DND-41 (cell line): ENCODE measurements around the gene SPATS2L.

Experiments used
- ATAC-seq: fragments of 200-7000 bp; cut with Tn5 transposase; 3 replicates; pipeline ENCODE4 v1.9.1; 2021; ENCODE audit warnings: low read depth; ENCODE audit not compliant: insufficient read depth
- DNase-seq: peaks from one replicate; pipeline ENCODE4 v3.0.0-alpha.2; 2020
- H2AFZ ChIP-seq: 2 replicates; pipeline ENCODE4 v1.6.0; 2012; ENCODE audit warnings: low read depth, low read length
- H3K27ac ChIP-seq: 2 replicates; pipeline ENCODE4 v1.5.1; 2012; ENCODE audit warnings: low read length, inconsistent platforms
- H3K27me3 ChIP-seq: fragments of 200-600 bp; sonication (generic); 2 replicates; pipeline ENCODE4 v1.6.0; 2012; ENCODE audit warnings: low read length, mild to moderate bottlenecking, inconsistent platforms; ENCODE audit not compliant: insufficient read depth, poor library complexity
- H3K36me3 ChIP-seq: 2 replicates; pipeline ENCODE4 v1.5.1; 2012; ENCODE audit warnings: low read length, inconsistent platforms; ENCODE audit not compliant: insufficient read depth
- H3K4me1 ChIP-seq: 2 replicates; pipeline ENCODE4 v1.5.1; 2012; ENCODE audit warnings: mild to moderate bottlenecking, low read length; ENCODE audit not compliant: insufficient read depth
- H3K4me2 ChIP-seq: 2 replicates; pipeline ENCODE4 v1.6.0; 2012; ENCODE audit warnings: mild to moderate bottlenecking, moderate library complexity, low read length, inconsistent platforms; ENCODE audit not compliant: insufficient read depth
- H3K4me3 ChIP-seq, 2 experiments: fragments of 200-600 bp in 1 of 2; shearing (Covaris generic) in 1 of 2; 2 replicates each; pipeline ENCODE4 v1.5.1; 2012 to 2016; ENCODE audit warnings: inconsistent platforms in 2 of 2, low read length in 2 of 2, mild to moderate bottlenecking in 2 of 2, low read depth in 1 of 2, moderate library complexity in 1 of 2
- H3K79me2 ChIP-seq: 2 replicates; pipeline ENCODE4 v1.6.0; 2012; ENCODE audit warnings: low read length, inconsistent platforms; ENCODE audit not compliant: insufficient read depth
- H3K9ac ChIP-seq: 2 replicates; pipeline ENCODE4 v1.6.0; 2012; ENCODE audit warnings: low read depth, mild to moderate bottlenecking, inconsistent platforms, low read length, moderate library complexity
- H3K9me3 ChIP-seq: 2 replicates; pipeline ENCODE4 v1.5.1; 2012; ENCODE audit warnings: low read length, moderate library complexity, mild to moderate bottlenecking, inconsistent platforms; ENCODE audit not compliant: insufficient read depth, severe bottlenecking
- H4K20me1 ChIP-seq: 2 replicates; pipeline ENCODE4 v1.6.0; 2012; ENCODE audit warnings: low read length; ENCODE audit not compliant: insufficient read depth
- EZH2 ChIP-seq: IDR thresholded peaks from 3 replicates; pipeline ENCODE4 v1.6.1; 2012; ENCODE audit warnings: borderline replicate concordance, low read depth, mild to moderate bottlenecking, moderate library complexity, low read length, inconsistent platforms; ENCODE audit not compliant: severe bottlenecking
- TF ChIP-seq, protein P1 (sequence below): IDR thresholded peaks from 2 replicates; pipeline ENCODE4 v1.5.1; 2012; ENCODE audit warnings: borderline replicate concordance, low read length, moderate library complexity, mild to moderate bottlenecking; ENCODE audit not compliant: poor library complexity, severe bottlenecking; ENCODE audit errors: extremely low read depth

SPATS2L gene

DNA sequence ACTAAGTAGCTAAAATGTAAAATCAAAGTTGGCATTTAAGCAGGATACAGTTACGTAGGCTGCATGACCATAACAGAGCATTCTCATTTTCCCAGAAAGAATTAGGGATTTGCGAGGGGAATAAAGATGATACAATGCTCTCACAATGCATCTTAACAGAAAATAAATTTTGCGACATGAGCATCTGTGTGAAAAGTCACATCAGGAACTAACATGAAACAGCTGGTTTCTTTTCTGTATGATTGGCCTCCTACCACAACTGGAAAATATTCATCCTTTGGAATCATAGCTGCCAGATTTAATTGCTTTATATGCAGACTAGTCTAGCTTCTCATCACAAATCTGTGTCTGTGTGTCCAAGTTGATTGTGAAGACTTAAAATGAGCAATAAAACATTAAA, 137.4 kb downstream of the SPATS2L start:
- H4K20me1 ChIP-seq: no peaks in the 10 kb centered on the region
- H3K9me3 ChIP-seq: no peaks in the 10 kb centered on the region
- no peaks in the 10 kb centered on the region for H3K4me1 ChIP-seq
- no peak for DNase-seq
- peaks cover 20% of the 10 kb centered on the region for H3K27me3 ChIP-seq
- no peak overlapping the region for H2AFZ ChIP-seq
- no peak for ATAC-seq
- H3K4me3 ChIP-seq: no peak overlapping the region
- H3K79me2 ChIP-seq: no peaks in the 10 kb centered on the region
- TF ChIP-seq, protein P1, sequence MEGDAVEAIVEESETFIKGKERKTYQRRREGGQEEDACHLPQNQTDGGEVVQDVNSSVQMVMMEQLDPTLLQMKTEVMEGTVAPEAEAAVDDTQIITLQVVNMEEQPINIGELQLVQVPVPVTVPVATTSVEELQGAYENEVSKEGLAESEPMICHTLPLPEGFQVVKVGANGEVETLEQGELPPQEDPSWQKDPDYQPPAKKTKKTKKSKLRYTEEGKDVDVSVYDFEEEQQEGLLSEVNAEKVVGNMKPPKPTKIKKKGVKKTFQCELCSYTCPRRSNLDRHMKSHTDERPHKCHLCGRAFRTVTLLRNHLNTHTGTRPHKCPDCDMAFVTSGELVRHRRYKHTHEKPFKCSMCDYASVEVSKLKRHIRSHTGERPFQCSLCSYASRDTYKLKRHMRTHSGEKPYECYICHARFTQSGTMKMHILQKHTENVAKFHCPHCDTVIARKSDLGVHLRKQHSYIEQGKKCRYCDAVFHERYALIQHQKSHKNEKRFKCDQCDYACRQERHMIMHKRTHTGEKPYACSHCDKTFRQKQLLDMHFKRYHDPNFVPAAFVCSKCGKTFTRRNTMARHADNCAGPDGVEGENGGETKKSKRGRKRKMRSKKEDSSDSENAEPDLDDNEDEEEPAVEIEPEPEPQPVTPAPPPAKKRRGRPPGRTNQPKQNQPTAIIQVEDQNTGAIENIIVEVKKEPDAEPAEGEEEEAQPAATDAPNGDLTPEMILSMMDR: no peak
- TF ChIP-seq EZH2: no peak
- H3K9ac ChIP-seq: no peak overlapping the region
- no peak overlapping the region for H3K27ac ChIP-seq
- no peaks in the 10 kb centered on the region for H3K36me3 ChIP-seq
- no peak overlapping the region for H3K4me2 ChIP-seq

GRCh38 chr2:200444530-200444929, 138.0 kb downstream of the SPATS2L start:
- Histone ChIP-seq H3K36me3 (no peaks in the 10 kb centered on the region), H3K9ac (no peak overlapping the region), H3K27ac (no peak overlapping the region), H3K4me1 (no peaks in the 10 kb centered on the region), H2AFZ (no peak overlapping the region), H3K4me3 (no peak overlapping the region), H3K79me2 (no peaks in the 10 kb centered on the region), H3K9me3 (no peaks in the 10 kb centered on the region), H4K20me1 (no peaks in the 10 kb centered on the region), H3K4me2 (no peak overlapping the region), H3K27me3 (peaks cover 24% of the 10 kb centered on the region)
- DNase-seq (no peak), ATAC-seq (no peak)
- TF ChIP-seq, protein P1: no peak
- no peak for TF ChIP-seq EZH2

DNA sequence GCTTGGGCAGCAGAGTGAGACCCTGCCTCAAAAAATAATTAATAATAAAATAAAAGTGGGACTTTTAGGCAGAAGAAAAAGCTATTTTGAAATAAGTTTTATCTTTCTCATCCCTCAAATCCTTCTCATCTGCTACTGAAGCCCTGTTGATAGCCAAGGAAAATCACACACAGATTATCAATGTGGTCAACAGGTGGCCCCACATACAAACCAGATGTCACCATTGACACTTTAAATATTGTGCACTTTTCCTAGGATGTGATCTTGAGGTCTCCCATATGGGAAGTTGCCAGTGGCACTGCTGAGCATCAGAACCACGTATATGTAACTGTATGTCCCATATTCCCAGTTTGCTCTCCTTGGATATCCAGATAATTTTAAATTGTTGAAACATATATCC, 138.8 kb downstream of the SPATS2L start:
- Histone ChIP-seq H2AFZ (no peak overlapping the region), H4K20me1 (no peaks in the 10 kb centered on the region), H3K79me2 (no peaks in the 10 kb centered on the region), H3K36me3 (no peaks in the 10 kb centered on the region), H3K27me3 (peaks cover 21% of the 10 kb centered on the region), H3K4me1 (no peaks in the 10 kb centered on the region), H3K9ac (no peak overlapping the region), H3K4me3 (no peak overlapping the region), H3K27ac (no peak overlapping the region), H3K9me3 (no peaks in the 10 kb centered on the region), H3K4me2 (no peak overlapping the region)
- no peak for TF ChIP-seq EZH2
- TF ChIP-seq, protein P1: peak; percentile 11
- ATAC-seq (no peak), DNase-seq (no peak)

GRCh38 chr2:200446612-200447011, 140.1 kb downstream of the SPATS2L start:
- Histone ChIP-seq H3K36me3 (no peaks in the 10 kb centered on the region), H3K4me1 (no peaks in the 10 kb centered on the region), H3K27ac (no peak overlapping the region), H3K9ac (no peak overlapping the region), H3K79me2 (no peaks in the 10 kb centered on the region), H4K20me1 (no peaks in the 10 kb centered on the region), H3K4me3 (no peak overlapping the region), H2AFZ (no peak overlapping the region), H3K4me2 (no peak overlapping the region), H3K27me3 (peaks cover 16% of the 10 kb centered on the region), H3K9me3 (no peaks in the 10 kb centered on the region)
- DNase-seq (no peak), ATAC-seq (no peak)
- no peak for TF ChIP-seq EZH2
- TF ChIP-seq, protein P1: no peak
